Osteoblast (primary cell): ENCODE data around the gene GPR85. TPM values are rescaled to one million over a fixed set of nuclear protein-coding genes. Genes with fewer than 3 reads are reported as not detected.

ENCODE experiments used
- DNase-seq: peaks from one replicate; pipeline ENCODE4 v3.0.0; 2011; ENCODE audit warnings: low spot score, mixed read lengths; ENCODE audit not compliant: insufficient read length; ENCODE audit errors: missing footprints
- H2AFZ ChIP-seq: 2 replicates; pipeline ENCODE4 v1.6.0; 2011; ENCODE audit warnings: mild to moderate bottlenecking, low read length
- H3K27ac ChIP-seq: 2 replicates; pipeline ENCODE4 v1.5.1; 2011; ENCODE audit warnings: mild to moderate bottlenecking, low read depth, low read length, moderate library complexity
- H3K27me3 ChIP-seq: 2 replicates; pipeline ENCODE4 v1.6.0; 2012; ENCODE audit warnings: mild to moderate bottlenecking, control low read depth, inconsistent platforms, low read length, moderate library complexity; ENCODE audit not compliant: insufficient read depth
- H3K36me3 ChIP-seq: 2 replicates; pipeline ENCODE4 v1.5.1; 2011; ENCODE audit warnings: mild to moderate bottlenecking, low read length, control low read depth, moderate library complexity; ENCODE audit not compliant: insufficient read depth
- H3K4me1 ChIP-seq: 2 replicates; pipeline ENCODE4 v1.5.1; 2011; ENCODE audit warnings: mild to moderate bottlenecking, low read length, control low read depth, moderate library complexity; ENCODE audit not compliant: insufficient read depth
- H3K4me2 ChIP-seq: 2 replicates; pipeline ENCODE4 v1.6.0; 2011; ENCODE audit warnings: mild to moderate bottlenecking, low read length; ENCODE audit not compliant: insufficient read depth
- H3K4me3 ChIP-seq: fragments of 200-600 bp; sonication (generic); 3 replicates; pipeline ENCODE4 v1.5.1; 2012; ENCODE audit warnings: mild to moderate bottlenecking, low read length, inconsistent platforms; ENCODE audit not compliant: insufficient read depth
- H3K79me2 ChIP-seq: 2 replicates; pipeline ENCODE4 v1.6.0; 2012; ENCODE audit warnings: mild to moderate bottlenecking, low read length, control low read depth, inconsistent platforms; ENCODE audit not compliant: insufficient read depth
- H3K9me3 ChIP-seq: 2 replicates; pipeline ENCODE4 v1.5.1; 2011; ENCODE audit warnings: low read depth, low read length, control low read depth
- H4K20me1 ChIP-seq: 2 replicates; pipeline ENCODE4 v1.6.0; 2012; ENCODE audit warnings: mild to moderate bottlenecking, low read length, control low read depth; ENCODE audit not compliant: insufficient read depth
- total RNA-seq: library from RNA; depleted of rRNA; stranded (reverse); fragments of >200 nt; gene quantifications from 2 replicates; pipeline ENCODE4 v1.2.3, GENCODE V29; 2012
- TF ChIP-seq, protein P1 (sequence below): IDR thresholded peaks from 2 replicates; pipeline ENCODE4 v1.5.1; 2011; ENCODE audit warnings: mild to moderate bottlenecking, low read depth, low read length, moderate library complexity; ENCODE audit errors: extremely low read depth

GPR85 gene
- total RNA-seq, 1 donor: 7.2 TPM

GRCh38 chr7:113125728-113126127 is 39.1 kb upstream of the GPR85 start:
- Histone ChIP-seq H3K27ac (no peak overlapping the region), H3K4me2 (no peak overlapping the region), H3K27me3 (no peaks in the 10 kb centered on the region), H2AFZ (no peak overlapping the region), H3K9me3 (no peaks in the 10 kb centered on the region), H3K36me3 (no peaks in the 10 kb centered on the region), H3K79me2 (no peaks in the 10 kb centered on the region), H4K20me1 (no peaks in the 10 kb centered on the region), H3K4me3 (no peak overlapping the region), H3K4me1 (no peaks in the 10 kb centered on the region)
- TF ChIP-seq, protein P1, sequence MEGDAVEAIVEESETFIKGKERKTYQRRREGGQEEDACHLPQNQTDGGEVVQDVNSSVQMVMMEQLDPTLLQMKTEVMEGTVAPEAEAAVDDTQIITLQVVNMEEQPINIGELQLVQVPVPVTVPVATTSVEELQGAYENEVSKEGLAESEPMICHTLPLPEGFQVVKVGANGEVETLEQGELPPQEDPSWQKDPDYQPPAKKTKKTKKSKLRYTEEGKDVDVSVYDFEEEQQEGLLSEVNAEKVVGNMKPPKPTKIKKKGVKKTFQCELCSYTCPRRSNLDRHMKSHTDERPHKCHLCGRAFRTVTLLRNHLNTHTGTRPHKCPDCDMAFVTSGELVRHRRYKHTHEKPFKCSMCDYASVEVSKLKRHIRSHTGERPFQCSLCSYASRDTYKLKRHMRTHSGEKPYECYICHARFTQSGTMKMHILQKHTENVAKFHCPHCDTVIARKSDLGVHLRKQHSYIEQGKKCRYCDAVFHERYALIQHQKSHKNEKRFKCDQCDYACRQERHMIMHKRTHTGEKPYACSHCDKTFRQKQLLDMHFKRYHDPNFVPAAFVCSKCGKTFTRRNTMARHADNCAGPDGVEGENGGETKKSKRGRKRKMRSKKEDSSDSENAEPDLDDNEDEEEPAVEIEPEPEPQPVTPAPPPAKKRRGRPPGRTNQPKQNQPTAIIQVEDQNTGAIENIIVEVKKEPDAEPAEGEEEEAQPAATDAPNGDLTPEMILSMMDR: no peak
- no peak for DNase-seq

DNA sequence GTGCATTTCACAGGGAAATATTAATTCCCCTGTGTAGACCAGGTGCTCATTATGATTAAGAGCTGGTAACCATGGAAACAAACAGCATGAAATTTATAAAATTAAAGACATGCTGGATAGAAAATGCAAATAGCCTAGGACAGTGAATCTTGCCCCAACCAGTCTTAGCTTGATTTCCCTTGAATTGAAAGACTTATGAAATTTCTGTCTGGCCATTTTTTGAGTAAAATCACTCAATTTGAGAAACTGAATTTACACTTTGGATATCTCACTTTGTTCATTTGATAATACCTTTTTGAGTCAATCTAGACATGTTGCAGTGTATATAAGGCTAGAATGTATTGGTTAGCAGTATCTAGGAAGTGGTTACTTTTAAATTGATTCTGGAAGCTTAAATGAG is 36.1 kb upstream of the GPR85 start:
- Histone ChIP-seq H3K36me3 (no peaks in the 10 kb centered on the region), H2AFZ (no peak overlapping the region), H3K4me3 (no peak overlapping the region), H3K9me3 (no peaks in the 10 kb centered on the region), H3K27me3 (no peaks in the 10 kb centered on the region), H3K4me1 (peaks cover 5% of the 10 kb centered on the region), H4K20me1 (no peaks in the 10 kb centered on the region), H3K27ac (no peak overlapping the region), H3K4me2 (no peak overlapping the region), H3K79me2 (peaks cover 4% of the 10 kb centered on the region)
- TF ChIP-seq, protein P1: no peak
- no peak for DNase-seq

GRCh38 chr7:113120647-113121046 is 34.0 kb upstream of the GPR85 start:
- no peak overlapping the region for H3K27ac ChIP-seq
- no peaks in the 10 kb centered on the region for H3K27me3 ChIP-seq
- H3K4me2 ChIP-seq: no peak overlapping the region
- peaks cover 5% of the 10 kb centered on the region for H3K4me1 ChIP-seq
- H4K20me1 ChIP-seq: no peaks in the 10 kb centered on the region
- H2AFZ ChIP-seq: no peak overlapping the region
- TF ChIP-seq, protein P1: no peak
- H3K36me3 ChIP-seq: peaks cover 6% of the 10 kb centered on the region
- no peak for DNase-seq
- H3K79me2 ChIP-seq: peaks cover 5% of the 10 kb centered on the region
- H3K4me3 ChIP-seq: no peak overlapping the region
- no peaks in the 10 kb centered on the region for H3K9me3 ChIP-seq

GRCh38 chr7:113119429-113119828 is 32.8 kb upstream of the GPR85 start:
- Histone ChIP-seq H3K79me2 (peaks cover 5% of the 10 kb centered on the region), H3K27me3 (no peaks in the 10 kb centered on the region), H3K9me3 (no peaks in the 10 kb centered on the region), H3K4me3 (no peak overlapping the region), H3K4me2 (peak overlapping the region; percentile 86), H3K4me1 (peaks cover 5% of the 10 kb centered on the region), H4K20me1 (no peaks in the 10 kb centered on the region), H3K36me3 (peaks cover 6% of the 10 kb centered on the region), H2AFZ (peak overlapping the region; percentile 90), H3K27ac (no peak overlapping the region)
- DNase-seq: no peak
- TF ChIP-seq, protein P1: no peak
